GM15510 (cell line): ENCODE measurements around the gene ISOC1.

ENCODE experiments used
- POLR2A ChIP-seq: IDR thresholded peaks from 3 replicates; pipeline ENCODE4 v1.6.1; 2011; ENCODE audit warnings: borderline replicate concordance; ENCODE audit not compliant: insufficient read length; ENCODE audit errors: extremely low read depth

ISOC1 gene

DNA sequence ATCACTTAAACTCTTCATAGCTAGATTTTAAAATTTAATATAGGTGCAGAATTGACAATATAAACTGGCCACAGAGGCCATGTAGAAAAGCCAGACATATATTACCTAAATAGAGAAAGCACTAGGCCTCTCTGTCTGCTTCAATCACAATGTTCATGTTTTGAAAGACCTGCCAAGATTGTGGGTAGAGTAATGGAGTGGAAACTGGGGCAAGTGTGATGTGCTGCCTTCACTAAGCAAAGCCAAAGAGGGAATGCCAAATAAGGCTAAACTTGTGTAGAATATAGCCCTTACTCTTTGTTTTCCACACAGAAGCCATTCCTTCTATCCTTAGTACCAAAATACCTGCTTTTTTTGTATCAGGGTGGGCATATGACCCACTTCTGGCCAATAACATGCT is 15.1 kb upstream of the ISOC1 start:
- no peak for TF ChIP-seq POLR2A

DNA sequence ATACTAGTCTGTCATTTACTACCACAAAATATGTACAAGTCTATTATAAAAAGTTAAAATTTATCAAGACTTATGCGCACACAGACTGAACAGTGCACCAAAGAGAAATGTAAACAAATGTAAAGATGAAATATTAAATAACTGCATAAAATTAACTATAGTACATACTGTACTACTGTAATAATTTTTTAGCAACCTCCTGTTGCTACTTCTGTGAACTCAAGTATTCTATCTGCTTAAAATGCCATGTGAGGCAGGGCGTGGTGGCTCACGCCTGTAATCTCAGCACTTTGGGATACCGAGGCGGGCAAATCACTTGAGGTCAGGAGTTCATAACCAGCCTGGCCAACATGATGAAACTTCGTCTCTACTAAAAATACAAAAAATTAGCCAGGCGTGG is 13.8 kb upstream of the ISOC1 start:
- TF ChIP-seq POLR2A = no peak

DNA sequence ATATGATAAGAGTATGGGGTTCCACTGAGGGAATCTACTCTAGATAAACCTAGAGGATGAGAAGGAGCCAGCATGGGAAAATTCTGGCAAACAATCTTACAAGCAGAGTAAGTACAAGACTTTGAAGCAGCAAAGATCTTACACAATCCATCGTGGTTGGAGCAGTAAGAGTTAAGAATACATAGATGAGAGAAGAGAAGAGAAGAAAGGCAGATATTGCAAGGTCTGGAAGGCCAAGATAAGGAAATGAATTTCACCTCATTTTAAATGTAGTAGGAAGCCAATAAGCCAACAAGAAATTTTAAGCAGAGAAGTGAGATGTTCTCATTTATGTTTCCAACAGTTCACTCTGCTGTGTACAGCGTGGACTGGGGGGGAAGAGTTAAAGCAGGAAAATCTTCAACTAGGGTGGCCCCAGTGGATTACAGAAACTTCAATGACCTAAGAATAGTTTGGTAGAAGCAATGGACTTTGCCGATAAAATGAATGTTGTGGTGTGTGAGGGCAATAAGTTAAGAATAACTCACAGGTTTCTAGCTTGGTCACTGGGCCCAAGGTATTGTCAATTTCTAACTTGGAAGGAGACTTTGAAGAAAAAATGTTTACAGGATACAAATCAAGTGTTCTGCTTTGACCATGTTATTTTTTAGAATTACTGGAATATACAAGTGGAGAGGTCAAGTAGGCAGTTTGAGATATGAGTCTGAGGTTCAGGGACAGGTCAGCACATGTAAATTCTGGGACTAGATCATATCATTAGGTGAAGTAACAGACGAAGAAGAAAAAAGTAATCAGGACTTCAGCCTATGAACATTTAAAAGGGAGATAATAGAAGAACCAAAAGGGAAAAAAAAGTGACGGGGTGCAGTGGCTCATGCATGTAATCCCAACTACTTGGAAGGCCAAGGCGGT is 12.1 kb upstream of the ISOC1 start:
- no peak for TF ChIP-seq POLR2A

DNA sequence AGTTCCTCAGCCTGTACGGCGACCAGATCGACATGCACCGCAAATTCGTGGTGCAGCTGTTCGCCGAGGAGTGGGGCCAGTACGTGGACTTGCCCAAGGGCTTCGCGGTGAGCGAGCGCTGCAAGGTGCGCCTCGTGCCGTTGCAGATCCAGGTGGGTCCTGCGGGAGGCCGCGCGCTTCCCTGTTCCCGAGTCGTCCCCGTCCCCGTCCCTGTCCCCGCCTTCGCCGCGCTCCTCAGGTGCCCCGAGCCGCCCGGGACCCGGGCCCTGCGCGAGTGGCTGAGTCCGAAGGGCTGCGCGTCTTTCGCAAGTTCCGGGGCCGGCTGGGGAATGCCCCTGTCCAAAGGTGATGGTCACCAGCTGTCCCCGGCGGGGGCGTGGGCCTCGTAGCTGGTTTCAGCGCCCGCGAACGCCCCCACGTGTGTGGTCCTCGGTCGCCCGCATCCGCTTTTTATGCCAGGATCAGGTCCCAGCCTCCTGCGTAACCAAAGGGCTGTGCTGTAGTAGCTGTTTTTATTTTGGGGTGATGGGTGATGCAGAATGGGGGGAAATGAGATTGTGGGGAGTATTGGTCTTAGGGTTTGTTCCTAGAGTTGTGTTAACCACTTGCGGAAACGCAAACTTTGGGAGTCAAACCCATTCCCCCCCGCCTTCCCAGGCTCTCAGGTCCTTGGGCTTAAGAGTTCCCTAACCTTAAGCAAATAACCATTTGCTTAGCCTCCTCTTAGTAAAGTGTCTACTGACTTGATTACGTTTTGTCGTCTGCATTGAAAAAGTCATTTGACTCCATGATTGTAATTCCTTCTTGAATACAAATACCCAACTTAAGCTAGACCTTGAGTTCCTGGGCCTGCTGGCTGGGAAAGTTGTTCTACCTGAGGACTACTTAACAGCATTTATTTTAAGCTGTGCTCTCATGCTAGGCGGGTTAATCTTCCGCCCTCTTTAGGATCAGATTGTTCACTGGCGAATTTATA is 663 bp downstream of the ISOC1 start:
- TF ChIP-seq POLR2A = no peak

DNA sequence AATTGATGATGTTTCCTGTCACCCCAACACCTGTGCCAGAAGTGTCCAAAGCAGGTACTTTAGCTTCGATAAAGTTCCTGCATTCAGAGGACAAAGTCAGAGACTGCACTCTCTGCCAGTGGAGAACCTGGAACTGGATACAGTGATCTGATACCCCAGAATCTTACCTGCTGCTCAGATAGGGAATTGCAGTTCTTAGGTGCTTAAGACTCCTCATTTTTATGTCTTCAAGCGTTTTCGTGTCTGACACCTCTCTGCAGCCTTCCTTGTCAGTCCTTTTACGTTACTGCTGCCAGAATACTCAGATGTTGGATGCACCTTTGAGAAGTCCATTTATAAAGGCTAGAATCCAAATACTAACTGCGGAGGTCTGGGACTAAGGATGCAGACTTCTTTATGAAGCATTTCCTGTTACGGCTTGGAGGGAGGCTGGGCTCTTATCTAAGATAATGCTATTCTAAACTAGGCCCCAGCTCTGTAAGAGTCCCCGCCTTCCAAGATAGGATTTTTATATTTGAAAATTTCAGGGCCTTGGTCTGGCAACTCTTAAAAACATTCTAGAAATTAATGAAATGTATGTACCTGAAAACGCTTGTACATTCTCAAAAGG is 1.9 kb downstream of the ISOC1 start:
- TF ChIP-seq POLR2A = no peak

DNA sequence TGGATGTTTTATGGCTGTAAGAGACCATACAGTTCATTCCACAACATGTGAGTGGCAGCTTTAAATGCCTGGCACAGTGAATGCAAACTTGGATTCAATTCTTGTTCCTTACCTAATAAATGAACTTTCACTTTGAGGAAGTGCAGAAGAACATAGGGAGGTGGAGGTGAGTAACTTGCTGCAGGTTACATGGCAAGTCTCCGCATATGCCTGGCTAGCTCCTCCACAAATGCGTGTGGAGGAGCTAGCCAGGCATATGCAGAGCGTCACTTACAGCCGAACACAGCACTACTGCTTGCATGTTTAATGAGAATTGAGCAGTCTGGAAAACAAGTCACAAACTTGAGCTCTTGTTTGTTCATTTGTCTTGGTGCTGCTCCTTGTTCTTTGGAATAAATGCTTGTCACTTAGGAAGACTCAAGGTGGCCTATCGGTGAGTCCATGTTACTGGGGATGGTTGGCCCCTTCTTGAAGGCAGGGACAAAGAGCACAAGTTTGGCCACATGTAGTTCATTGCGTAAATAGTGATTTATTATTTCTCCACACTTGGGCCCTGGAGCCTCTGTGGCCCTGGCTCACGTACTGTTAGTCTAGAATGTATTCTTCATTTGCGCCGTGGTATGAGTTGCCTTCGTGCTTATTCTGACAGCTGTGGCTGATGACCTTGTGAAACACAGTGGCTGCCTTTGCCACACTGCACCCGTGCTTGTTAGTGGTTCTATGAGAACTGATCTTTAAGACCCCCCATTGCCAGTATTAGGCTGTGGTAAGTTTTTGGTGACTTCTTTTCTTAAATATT is 3.1 kb downstream of the ISOC1 start:
- TF ChIP-seq POLR2A = no peak

DNA sequence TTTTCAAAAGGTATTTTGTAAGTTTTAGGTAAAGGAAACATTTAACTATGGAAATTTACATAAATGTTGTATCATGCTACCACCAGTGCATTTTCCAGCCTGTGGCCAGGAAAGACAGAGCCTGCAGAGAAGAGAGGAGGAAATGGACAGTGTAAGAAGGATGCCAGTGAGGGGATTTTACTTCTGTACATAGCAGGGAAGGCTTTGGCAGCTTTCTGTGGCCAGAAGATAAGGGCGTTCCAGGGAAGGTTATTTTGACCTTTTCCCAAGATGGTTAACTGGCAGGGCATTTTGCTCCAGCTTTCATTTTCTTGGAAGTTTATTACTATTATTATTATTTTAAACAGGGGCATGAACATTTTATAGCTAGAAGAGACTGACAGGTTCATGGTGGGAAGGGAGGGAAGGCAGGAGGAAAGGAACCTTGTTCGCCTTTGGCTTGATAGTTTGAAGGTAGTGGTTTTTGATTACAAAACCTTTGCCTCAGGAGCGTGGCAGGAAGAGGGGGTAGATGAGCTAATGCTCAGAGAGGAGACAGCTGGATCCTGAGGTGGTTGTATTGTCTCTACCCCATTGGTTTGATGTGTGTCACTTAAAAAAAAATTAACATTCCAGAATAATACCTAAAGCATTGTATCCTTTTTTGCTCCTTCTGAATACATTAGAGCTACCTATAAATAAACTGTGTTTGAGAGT is 4.1 kb downstream of the ISOC1 start:
- TF ChIP-seq POLR2A = no peak

DNA sequence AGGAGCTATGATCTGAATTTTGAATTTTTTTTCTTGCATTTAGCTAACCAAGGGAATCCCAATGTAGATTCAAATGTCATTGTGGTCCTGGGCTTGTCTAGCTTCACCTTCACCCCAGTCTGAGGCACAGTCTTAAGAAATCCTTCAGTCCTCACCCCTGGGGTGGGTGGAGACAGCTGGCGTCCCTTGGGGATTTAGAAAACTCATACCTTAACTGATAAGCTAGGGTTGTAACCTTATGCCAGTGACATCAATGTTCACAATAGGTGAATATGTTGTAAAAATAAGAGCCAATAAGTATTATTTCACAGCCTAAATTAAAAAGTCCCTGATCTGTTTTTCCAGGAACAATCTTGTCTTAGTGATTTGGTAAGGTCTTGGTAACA is 4.6 kb downstream of the ISOC1 start:
- no peak for TF ChIP-seq POLR2A

DNA sequence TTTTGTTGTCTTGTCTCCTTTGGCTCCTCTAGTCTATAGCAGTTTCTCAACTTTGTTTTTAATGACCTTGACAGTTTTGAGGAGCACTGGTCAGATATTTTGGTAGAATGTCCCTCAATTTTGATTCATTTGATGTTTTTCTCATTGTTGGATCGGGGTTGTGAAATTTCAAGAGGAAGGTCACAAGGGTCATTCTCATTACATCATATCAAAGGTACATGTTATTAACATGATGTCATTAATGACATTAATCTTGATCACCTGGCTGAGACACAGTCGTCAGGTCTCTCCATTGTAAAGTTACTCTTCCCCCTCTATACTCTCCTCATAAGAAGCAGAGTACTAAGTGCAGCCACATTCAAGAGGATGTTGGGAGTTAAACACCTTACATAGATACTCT is 7.2 kb downstream of the ISOC1 start:
- TF ChIP-seq POLR2A = no peak

DNA sequence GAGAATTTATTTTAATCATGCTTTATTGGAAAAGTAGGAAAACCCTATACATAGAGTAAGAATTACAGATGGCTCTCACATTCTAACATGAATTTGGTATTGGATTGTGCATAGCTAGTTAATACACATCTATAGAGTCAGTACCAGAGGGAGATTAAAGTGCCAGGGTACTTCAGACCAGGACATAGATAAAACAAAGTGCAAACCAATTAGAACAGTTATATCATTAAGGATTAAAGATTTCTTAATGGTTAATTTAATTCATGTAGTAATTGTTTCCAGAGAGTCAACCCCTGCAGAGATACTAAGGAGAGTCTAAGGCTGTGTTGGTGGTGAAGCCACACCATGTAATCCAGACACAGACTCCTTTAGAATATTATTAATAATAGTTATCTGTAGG is 8.8 kb downstream of the ISOC1 start:
- TF ChIP-seq POLR2A = no peak

DNA sequence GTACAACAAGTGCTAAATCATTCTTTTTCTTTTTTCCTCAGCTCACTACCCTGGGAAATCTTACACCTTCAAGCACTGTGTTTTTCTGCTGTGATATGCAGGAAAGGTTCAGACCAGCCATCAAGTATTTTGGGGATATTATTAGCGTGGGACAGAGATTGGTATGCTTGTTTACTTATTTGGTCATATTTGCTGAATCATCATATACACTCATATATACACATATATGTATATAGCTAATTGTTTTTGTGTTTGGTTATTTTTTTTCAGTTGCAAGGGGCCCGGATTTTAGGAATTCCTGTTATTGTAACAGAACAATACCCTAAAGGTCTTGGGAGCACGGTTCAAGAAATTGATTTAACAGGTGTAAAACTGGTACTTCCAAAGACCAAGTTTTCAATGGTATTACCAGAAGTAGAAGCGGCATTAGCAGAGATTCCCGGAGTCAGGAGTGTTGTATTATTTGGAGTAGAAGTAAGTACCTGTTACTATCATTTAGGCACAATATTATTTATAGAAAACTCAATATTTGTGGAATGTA is 10.4 kb downstream of the ISOC1 start:
- TF ChIP-seq POLR2A = no peak

DNA sequence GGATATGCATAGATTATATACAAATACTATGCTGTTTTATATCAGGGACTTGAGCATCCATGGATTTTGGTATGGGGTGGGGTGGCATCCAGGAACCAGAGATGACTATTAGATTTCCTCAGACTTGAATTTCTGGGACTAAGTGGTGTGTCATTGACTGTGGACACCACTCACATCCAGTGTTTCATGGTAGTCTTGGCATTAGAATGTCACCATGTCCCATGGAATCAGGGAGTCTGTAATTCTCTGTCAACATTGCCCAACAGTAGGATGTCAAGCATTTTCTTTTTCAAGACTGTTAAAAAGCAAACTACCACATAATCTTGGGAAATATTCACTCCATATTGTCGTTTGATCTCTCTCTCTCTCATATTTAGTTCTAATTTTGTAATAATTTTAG is 13.1 kb downstream of the ISOC1 start:
- TF ChIP-seq POLR2A = no peak

DNA sequence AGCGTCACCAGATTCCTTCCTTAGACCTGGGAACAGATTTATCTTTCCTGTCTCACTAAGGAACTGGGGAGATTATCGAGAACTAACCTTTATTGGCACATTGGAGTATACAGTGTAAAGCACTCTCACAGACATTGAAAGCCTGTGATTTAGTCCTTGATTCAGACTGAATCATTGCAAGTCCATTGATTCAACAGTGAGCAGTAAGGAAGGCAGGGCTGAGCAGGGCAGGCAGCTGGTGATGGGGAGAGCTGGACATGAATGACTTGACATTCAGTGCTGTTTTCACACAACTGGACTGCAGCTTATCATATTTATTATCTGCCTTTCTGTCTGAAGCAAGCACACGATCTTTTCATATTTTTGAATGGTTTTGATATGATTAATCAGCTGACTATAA is 16.2 kb downstream of the ISOC1 start:
- no peak for TF ChIP-seq POLR2A
